RWPE1 (cell line): Measurements from ENCODE around the gene ASB3.
"Not testable (repeated sequence)": the region's sequence is repeated elsewhere in the genome, so short reads cannot be mapped to it uniquely, and the experiment has no call there.

ENCODE experiments used
- CTCF ChIA-PET: fragments of 350-600 bp; sonication (Branson Sonifier 250); formaldehyde crosslinking; extraction: SDS; loops from one replicate; lab custom pipeline; 2021; lab: Yijun Ruan, JAX
- POLR2A ChIA-PET: fragments of 400-600 bp; formaldehyde crosslinking; extraction: SDS; loops from one replicate; lab custom pipeline; 2020; ENCODE audit warnings: antibody characterized with exemption; ENCODE audit not compliant: low non-redundant PET; lab: Yijun Ruan, JAX
- DNase-seq: peaks from one replicate; pipeline ENCODE4 v3.0.0; 2012; ENCODE audit warnings: low spot score
- H3K27ac ChIP-seq: fragments of 450-650 bp; 2 replicates; pipeline ENCODE4 v1.5.1; 2017
- CTCF ChIP-seq: fragments of 450-650 bp; conservative IDR thresholded peaks from 2 replicates; pipeline ENCODE4 v1.5.1; 2017; ENCODE audit warnings: low read depth, mild to moderate bottlenecking

Gene ASB3, protein sequence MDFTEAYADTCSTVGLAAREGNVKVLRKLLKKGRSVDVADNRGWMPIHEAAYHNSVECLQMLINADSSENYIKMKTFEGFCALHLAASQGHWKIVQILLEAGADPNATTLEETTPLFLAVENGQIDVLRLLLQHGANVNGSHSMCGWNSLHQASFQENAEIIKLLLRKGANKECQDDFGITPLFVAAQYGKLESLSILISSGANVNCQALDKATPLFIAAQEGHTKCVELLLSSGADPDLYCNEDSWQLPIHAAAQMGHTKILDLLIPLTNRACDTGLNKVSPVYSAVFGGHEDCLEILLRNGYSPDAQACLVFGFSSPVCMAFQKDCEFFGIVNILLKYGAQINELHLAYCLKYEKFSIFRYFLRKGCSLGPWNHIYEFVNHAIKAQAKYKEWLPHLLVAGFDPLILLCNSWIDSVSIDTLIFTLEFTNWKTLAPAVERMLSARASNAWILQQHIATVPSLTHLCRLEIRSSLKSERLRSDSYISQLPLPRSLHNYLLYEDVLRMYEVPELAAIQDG

DNA sequence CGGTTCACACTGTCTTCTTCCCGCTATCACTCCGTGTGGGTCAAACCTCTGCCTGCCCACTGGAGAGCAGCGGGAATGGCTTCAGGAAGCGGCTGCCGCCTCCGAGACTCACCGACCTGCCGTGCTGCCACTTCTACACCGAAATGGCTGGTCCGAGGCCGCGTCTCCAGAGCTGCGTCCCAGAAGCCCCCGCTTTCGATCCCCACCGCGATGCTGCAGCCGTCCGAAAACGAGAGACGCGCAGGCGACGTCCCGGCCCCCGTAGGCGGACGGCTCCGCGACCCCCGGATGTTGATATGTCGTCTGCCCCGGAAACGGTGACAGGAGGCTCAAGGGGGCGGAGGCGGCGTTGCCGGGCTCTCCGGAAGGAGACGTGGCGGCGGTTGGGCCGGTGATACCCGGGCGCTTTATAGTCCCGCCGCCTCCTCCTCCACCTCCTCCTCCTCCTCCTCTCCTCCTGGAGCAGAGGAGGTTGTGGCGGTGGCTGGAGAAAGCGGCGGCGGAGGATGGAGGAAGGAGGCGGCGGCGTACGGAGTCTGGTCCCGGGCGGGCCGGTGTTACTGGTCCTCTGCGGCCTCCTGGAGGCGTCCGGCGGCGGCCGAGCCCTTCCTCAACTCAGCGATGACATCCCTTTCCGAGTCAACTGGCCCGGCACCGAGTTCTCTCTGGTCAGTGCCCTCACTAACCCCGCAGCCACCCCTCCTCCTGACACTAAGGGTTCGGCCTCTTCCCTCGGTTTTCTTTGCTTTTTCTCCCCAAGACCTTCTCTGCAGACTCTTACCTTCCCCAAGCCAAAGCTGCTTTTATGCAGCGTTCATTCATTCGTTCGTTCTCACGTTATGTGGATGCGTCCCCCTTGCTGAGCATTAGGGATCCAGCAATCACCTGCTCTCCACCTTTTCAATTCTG, at the start of gene ASB3, which contains the start of gene ERLEC1:
TSS of gene ASB3 (minus strand) at position 249 of the 909 bp plus-strand sequence. CDS start 21,381 bp downstream, outside the sequence.
TSS of gene ERLEC1 (plus strand) at position 340 of the 909 bp plus-strand sequence. CDS start at position 507, 167 bp downstream.
- peak within 1 kb of the TSS; percentile 89 for H3K27ac ChIP-seq
- ChIA-PET CTCF (interaction anchor here (0.7 kb wide), 1 partner anchor 1508 kb away, joined by 4 read pairs; no protein-coding TSS in a partner anchor), POLR2A (no interaction called here)
- DNase-seq = peak; percentile 58
- no peak for TF ChIP-seq CTCF

- H3K27ac ChIP-seq, CTCF ChIA-PET, POLR2A ChIA-PET, DNase-seq: not testable (repeated sequence)
Measured at GRCh38 chr2:53829980-53830290, 43.2 kb upstream of the ASB3 start.

DNA sequence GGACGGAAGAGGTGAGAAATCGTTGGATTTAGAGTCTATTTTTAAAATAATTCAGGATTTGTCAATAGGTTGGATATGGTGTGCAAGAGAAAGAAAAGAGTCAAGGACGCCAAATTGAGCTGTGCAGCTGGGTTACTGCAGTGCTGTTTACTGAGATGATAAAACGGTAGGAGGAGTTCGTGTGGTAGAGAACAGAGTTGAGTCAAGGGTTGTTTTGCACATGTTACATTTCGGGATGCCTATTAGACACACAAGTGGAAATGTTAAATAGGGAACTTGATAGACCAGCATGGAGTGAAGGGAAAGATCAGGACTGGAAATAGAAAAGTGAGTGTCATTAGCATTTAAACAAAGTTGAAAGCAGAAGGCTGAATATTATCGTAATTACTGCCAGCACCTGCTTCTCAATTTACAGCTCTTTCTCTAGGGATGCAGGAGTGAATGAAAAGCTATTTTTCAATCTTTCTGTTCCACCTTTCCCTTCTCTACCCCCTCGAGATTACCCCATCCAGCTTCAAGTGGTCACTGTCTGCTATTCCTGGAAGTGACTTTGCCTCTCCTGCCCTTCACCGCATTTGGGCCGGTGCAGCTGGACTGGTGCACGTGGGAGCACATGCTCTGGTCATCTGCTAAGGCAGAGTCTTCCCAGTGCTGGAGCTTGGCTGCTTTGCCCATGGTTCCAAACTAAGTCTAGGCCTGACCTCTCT, 42.7 kb upstream of the ASB3 start:
- POLR2A ChIA-PET = no interaction called here
- H3K27ac ChIP-seq = no peak overlapping the region
- TF ChIP-seq CTCF = no peak
- CTCF ChIA-PET = no interaction called here
- DNase-seq = no peak

GRCh38 chr2:53828331-53828730, 41.6 kb upstream of the ASB3 start:
- no peak for TF ChIP-seq CTCF
- CTCF ChIA-PET = no interaction called here
- no peak for DNase-seq
- H3K27ac ChIP-seq = no peak overlapping the region
- POLR2A ChIA-PET = no interaction called here

DNA sequence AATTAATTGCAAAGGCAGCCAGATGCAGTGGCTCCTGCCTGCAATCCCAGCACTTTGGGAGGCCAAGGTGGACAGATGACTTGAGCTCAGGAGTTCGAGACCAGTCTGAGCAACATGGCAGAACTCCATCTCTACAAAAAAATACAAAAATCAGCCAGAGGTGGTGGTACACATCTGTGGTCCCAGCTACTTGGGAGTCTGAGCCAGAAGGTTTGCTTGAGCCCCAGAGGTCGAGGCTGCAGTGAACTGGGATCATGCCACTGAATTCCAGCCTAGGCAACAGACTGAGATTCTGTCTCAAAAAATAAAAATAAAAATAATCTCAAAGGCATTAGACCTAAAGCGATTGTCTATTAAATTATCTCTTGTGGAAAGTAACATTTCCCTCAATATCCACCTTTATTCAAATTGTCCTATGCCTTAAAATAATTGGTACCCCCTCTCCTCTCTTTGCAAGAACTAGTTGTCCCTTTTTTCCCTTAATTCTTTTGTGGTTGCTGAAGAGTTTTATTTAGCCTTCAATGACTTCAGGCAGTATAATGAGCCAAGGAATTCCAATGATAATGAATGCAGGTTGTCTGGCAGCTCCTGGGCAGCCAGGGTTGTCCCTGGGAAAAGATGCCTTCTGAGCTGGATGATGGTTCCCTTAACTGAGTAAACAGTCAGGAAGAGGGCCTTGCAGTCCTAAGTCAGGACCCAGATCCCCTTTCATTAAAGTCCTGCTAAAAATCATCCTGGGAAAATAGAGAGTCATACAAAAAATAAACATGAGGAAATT, 40.8 kb upstream of the ASB3 start:
- H3K27ac ChIP-seq = no peak overlapping the region
- no peak for TF ChIP-seq CTCF
- ChIA-PET POLR2A (no interaction called here), CTCF (interaction anchor here (0.6 kb wide), 1 partner anchor 54 kb away, joined by 4 read pairs; no protein-coding TSS in a partner anchor)
- no peak for DNase-seq

DNA sequence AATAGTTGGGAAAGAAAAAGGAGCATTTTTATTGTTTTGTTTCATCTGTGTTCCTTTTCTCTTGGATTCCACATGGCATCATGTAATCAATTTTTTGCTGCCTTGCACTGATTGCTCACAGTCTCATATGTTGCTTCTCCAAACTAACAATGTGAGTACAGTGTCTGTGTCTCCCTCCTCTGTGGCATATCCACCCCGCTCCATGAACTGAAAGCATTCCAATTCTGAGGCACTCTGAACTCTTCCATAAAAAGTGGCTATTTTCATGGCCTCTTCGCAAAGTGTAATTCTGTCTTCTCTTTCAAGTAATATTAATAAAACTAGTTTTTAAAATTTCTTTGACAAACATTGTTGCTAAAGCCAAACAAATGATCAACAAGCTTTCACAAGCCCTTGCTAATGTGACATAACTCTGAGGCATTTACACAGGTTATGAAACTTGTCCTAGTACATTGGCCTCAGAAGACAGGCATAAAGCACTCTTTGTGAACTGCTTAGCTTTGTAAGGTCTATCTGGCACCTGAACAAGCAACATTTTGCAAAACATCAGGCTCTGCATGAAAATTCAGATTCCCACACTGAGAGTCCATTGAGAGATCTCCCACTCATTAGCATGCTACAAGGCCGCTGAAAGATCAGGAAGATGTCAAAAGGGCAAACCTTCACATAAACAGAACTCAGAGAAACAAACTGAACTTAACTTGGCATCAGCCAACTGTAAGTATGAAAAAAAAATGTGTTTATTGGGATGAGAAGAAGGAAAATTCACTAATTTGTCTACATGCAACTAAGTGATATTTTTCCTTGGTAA, 40.0 kb upstream of the ASB3 start:
- ChIA-PET CTCF (interaction anchor here (0.6 kb wide), 1 partner anchor 53 kb away, joined by 4 read pairs; no protein-coding TSS in a partner anchor), POLR2A (no interaction called here)
- H3K27ac ChIP-seq = no peak overlapping the region
- no peak for TF ChIP-seq CTCF
- no peak for DNase-seq
